COLO829 (cell line): ENCODE measurements around the gene EXD1.

Experiments used
- DNase-seq: peaks from one replicate; pipeline ENCODE4 v3.0.0; 2012; ENCODE audit warnings: low spot score

Gene EXD1

DNA sequence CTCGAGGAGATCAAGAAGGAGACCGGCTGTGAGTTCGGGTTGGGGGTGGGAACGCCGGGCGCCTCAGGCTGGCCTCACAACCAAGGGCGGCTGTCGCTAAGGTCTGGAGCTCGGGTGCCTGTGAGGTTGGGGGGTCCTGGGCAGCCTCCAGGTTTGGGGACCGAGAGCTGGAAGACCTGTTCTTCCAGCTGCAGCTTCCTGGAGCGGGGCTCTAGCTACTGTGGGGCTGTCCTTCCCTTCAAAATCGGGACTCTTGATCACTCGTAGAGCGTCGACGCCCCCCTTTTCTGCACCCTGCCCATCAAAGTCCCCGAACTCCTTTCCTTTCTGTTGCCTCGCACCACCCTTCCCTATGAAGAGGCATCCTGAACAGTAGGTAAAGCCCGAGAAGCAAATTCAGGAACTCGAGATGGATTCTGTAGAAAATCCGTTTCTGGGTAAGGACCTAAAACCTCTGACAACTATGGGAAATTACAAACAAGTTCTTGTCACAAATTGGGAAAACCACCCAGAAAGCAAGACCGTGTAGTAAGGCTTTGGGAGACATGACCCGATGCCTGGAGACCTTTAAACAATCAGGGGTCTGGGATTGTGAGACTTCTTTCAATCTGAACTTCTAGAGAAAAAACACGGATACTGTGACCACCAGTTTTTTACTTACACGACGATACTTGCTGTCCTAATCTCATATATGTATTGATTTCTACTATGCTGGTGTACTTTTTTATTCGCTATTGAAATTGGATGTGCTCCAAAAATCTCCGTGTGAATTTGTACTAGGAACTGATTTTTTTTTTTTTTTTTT, 1.1 kb upstream of the EXD1 start:
- DNase-seq = no peak

- no peak for DNase-seq
Observed at GRCh38 chr15:41230345-41230649, 260 bp downstream of the EXD1 start.

DNA sequence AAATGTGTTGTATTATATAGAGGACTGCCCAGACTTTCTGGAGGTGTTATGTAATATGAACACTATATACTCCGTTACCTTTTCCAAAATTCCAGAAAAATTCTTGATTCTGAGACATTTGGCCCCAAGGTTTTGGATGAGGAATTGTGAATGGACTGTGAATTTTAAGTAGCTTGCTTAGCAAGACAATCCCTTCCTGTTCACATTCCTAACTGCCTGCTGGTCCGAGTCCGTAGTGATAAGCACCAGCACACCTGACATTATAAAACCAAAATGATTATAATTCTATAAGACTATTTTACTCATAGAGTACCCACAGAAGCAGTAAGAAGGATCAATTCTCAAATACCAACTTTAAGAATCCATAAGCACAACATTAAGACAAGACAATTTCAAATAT, 11.2 kb downstream of the EXD1 start:
- DNase-seq = no peak

DNA sequence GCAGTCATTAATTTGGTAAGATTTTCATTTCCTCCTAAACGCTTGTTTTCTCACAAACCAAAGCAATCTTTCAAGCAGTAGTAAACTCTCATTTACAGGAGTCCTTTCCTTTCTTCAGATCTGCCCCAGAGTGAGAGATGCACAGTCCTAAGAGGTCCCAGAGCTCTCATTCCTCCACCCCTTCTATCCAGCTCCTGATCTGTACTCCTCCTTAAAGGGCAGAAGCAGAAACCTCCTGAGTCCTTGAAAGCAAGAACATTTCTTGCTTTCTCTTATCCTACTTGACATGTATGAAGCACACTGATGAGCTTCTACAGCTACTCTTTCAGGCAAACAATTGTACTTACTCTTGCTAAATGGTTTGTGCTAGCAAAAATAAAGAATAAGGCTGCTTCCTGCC, 11.7 kb downstream of the EXD1 start:
- DNase-seq = no peak

DNA sequence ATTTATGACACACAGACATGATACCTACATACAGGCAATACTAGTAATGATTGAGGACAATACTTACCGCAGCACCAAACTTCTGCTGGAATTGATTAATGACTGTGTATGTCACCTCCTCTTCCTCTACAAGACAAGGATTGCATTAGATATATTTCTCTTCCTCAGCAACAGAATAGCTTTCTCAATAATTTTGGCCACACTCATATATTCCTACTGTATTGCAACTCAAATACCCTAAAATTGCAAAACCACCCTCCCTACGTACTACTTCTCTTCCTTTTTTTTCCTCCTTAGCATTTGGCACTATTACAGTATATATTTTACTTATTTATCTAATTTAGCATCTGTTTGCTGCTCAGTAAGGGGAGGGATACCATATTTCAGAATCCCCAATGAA, 14.8 kb downstream of the EXD1 start:
- no peak for DNase-seq

GRCh38 chr15:41207687-41208448, 22.7 kb downstream of the EXD1 start:
- DNase-seq = no peak

- no peak for DNase-seq
Observed at GRCh38 chr15:41205315-41205714, 25.2 kb downstream of the EXD1 start.

DNA sequence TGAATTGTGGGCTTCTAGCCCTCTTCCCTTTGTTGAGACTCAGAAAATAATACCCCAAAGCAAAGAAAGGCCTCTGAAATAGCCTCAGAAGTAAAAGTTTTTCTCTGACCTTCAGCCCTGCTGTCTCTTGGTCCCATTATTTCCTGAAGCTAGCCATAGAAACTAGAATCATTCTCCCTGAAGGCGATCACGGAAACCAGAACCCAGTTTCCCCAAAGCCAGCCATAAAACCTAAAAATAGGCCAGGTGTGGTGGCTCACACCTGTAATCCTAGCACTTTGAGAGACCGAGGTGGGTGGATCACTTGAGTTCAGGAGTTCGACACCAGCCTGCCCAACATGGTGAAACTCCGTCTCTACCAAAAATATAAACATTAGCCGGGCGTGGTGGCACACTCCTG, 27.2 kb downstream of the EXD1 start:
- DNase-seq = no peak

DNA sequence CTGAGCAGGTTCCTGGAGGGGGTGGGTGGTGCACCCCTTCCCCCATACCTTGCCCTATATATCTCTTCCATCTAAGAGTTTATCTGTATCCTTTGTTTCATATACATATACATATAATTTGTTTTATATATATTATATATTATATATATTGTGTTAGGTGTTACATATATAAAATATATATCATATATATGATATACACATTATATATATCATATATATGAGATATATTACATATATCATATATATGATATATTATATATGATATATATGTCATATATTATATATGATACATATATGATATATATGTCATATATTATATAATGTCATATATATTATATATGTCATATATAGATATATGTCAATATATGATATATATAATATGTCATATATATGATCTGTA, 31.1 kb downstream of the EXD1 start:
- DNase-seq = no peak

- no peak for DNase-seq
Observed at GRCh38 chr15:41194444-41194843, 36.1 kb downstream of the EXD1 start.

DNA sequence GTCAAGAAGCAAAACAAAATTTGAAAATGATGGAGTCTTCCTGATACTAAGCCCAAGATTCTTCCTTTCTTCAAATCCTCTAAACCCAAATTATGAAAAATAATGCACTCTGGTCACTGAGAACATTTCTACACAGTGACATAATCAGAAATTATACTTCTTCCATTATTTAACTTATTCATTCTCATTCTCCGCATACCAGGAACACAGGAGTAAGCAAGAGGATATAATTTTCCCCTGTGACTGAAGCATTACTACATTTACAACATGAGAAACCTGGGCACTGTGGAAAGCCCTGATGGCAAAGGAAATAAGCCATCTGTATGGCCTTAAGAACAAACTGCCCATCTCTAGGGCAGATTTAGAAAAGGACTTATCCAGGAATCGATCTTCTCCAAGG, 47.0 kb downstream of the EXD1 start:
- no peak for DNase-seq

DNA sequence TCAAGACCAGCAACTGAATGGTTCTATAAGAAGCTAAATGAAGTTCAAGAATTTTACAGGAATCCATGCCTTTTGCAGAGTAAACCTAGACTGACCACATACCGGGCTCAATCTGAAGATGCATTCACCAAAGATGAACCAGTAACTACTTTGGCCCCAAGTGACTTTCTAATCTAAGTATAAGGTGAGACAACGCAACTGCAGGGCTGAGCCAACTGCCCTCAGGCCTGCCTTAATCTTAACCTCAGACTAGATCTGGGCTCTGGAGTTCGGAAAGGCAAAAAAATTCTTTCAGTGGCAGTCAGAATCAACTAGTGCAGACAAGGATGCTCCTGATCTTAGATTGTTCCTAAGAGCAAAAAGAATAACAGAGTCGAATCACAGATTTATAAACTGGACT, 48.3 kb downstream of the EXD1 start:
- DNase-seq = no peak

DNA sequence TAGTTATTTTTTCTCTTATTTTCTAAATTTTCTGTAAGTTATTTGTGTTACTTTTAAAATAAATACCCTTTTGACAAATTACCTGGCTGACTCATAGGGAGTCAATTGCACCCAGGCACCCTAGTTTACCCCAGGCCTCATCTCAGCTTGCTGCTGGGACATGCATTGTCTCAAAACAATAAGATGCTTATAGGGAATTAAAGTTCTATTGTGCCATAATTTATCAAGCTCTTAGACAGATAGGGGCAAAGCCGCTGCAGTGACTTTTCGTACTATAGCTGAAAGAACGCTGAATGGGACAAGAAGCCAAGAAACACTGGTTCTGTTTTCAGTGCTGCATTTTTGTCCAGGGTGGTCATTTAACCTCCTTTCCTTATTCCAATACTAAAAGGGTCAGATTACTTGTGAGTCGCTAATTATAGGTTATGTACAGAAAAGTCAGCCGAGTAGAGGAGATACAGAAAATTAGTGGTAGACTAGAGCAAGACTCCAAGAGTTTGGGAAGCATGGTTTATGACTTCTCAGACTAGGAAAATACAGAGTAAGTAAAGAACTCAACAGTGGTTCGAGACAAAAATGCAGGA, 50.3 kb downstream of the EXD1 start:
- no peak for DNase-seq

GRCh38 chr15:41169781-41170180, 60.8 kb downstream of the EXD1 start:
- no peak for DNase-seq

- DNase-seq = no peak
Observed at GRCh38 chr15:41169086-41169485, 61.5 kb downstream of the EXD1 start.

DNA sequence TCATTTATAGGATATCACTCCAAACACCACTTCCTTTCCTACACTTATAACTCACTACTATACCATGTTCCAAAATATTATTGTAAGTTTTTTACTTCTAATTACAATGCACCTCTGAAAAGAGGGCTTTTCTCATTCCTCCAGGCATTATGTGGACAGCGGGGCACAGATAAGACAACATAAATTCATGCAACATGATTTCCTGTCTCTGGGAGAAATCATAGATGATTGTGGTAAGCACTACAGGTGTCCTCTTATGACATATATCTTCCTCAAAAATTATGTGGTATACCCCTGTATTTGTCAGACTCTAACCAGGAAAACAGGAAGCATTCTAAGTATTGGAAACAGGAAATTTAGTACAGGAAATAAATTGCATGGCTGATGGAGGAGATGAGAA, 68.8 kb downstream of the EXD1 start:
- DNase-seq = no peak

DNA sequence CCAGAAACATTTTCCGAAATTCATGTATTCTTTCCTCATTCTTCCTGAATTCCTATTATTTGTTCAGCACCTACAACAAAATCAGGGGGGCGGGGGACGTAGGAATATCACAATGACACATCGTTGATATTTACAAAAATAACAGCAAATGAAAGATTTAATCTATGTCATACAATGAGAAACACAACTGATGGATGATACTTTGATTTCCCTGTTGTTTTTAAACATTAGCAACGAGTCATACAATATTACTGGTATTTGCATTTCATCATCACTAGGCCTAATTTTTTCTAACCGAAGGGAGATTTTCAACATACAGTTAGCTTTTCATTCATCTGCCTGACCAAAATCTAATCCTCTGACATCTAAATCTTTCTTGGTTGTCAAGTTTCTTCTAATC, 69.2 kb downstream of the EXD1 start:
- DNase-seq = no peak

DNA sequence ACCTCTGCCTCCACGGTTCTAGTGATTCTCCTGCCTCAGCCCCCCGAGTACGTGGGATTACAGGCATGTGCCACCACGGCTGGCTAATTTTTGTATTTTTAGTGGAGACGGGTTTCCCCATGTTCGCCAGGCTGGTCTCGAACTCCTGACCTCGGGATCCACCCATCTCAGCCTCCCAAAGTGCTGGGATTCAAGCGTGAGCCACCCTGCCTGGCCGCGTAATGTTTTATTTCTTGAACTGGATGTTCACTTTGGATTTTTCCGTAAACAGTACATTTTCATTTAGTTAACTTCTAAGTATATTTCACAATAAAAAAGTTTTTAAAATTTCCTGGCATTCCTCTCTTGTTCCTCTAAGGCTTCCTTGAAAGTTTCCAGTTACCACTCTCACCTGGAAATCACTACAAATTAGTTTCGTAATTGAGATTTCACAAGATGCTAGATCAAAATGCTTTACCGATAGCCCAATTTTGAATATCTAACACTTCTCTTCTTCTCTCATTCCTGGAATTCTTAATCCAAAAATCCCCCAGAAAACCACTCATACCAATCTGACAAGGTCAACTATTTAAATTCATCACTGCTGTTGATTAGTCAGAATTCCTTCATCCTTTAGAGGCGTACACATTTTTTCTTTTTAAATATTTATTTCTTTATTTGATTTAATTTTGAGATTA, 69.8 kb downstream of the EXD1 start:
- DNase-seq = no peak

DNA sequence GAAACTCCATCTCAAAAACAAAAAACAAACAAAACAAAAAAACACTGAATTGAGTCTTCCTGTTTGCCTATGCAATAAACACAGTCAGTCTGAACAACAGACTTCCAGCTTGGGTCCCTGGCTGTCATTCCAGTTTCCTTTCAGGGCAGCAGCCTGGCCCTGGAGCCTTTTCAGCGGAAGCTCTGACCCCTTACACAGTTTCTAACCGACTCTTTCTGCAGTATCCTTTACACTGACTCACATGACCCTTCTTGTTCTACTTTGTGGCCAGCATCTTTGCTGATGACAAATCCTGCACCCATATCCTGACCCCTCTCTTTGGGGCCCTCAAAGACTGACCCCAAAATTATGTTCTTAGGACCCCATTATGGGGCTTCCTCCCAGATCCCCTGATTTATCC, 76.1 kb downstream of the EXD1 start:
- DNase-seq = no peak

DNA sequence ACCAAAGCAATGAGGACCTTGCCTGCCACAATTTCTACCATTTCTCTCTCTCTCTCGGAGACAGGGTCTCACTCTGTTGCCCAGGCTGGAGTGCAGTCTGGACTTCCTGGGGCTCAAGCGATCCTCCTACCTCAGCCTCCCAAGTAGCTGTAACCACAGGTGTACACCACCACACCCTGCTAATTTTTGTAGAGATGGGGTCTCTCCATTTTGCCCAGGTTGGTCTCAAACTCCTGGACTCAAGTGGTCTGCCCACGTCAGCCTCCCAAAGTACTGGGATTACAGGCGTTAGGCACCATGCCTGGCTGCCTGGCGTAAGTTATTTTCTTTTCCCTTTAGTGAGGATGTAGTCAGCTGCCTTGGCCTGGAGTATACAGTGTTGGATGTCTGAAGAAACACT, 76.8 kb downstream of the EXD1 start:
- no peak for DNase-seq

- no peak for DNase-seq
Observed at GRCh38 chr15:41151451-41152005, 79.0 kb downstream of the EXD1 start.

DNA sequence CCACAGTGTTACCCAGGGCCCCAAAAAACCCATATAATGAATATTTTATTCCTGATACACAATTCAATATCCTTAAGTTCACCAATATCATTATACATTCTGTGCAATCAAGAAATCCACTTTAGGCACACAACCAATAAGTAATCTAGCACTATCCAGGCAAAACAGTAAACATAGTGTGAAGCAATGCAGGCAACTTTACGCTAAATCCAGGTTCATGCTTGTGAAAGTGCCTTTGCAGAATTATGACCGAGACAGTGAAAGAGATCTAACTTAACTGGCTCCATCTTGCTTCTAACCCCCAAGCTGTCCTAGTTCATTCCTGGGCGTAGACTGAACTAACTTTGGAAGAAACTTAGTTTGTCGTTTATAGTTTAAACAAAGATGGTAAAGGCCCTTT, 80.3 kb downstream of the EXD1 start:
- DNase-seq = no peak

- DNase-seq = no peak
Observed at GRCh38 chr15:41148065-41148464, 82.5 kb downstream of the EXD1 start.
